Inflammatory macrophage treated with lipopolysaccharide for 1 hour (primary cell): Measurements from ENCODE around the gene ERC2.

Source experiments
- DNase-seq, 2 donors: peaks; one replicate each; pipeline ENCODE4 v3.0.0-alpha.2; 2020 to 2022

Gene ERC2

GRCh38 chr3:55655544-55655943, 812.7 kb downstream of the ERC2 start:
- DNase-seq = no peak

- DNase-seq = no peak
Observed at GRCh38 chr3:55654123-55654760, 814.0 kb downstream of the ERC2 start.

- no peak for DNase-seq
Observed at GRCh38 chr3:55651011-55651410, 817.3 kb downstream of the ERC2 start.

GRCh38 chr3:55650011-55650410, 818.3 kb downstream of the ERC2 start:
- no peak for DNase-seq

- DNase-seq = no peak
Observed at GRCh38 chr3:55649554-55649953, 818.7 kb downstream of the ERC2 start.

- no peak for DNase-seq
Observed at GRCh38 chr3:55648591-55649318, 819.5 kb downstream of the ERC2 start.

GRCh38 chr3:55647670-55648069, 820.6 kb downstream of the ERC2 start:
- no peak for DNase-seq

- DNase-seq = no peak
Observed at GRCh38 chr3:55647063-55647462, 821.2 kb downstream of the ERC2 start.

- no peak for DNase-seq
Observed at GRCh38 chr3:55646121-55646520, 822.1 kb downstream of the ERC2 start.

- DNase-seq = no peak
Observed at GRCh38 chr3:55645422-55645821, 822.8 kb downstream of the ERC2 start.

- no peak for DNase-seq
Observed at GRCh38 chr3:55643283-55643682, 825.0 kb downstream of the ERC2 start.

GRCh38 chr3:55641964-55642363, 826.3 kb downstream of the ERC2 start:
- no peak for DNase-seq

GRCh38 chr3:55639896-55640765, 828.1 kb downstream of the ERC2 start:
- DNase-seq = no peak

GRCh38 chr3:55639143-55639542, 829.1 kb downstream of the ERC2 start:
- no peak for DNase-seq

- DNase-seq = no peak
Observed at GRCh38 chr3:55637906-55638638, 830.2 kb downstream of the ERC2 start.

- no peak for DNase-seq
Observed at GRCh38 chr3:55636300-55637195, 831.7 kb downstream of the ERC2 start.

GRCh38 chr3:55634345-55634744, 833.9 kb downstream of the ERC2 start:
- DNase-seq = no peak

GRCh38 chr3:55633333-55633732, 834.9 kb downstream of the ERC2 start:
- no peak for DNase-seq

GRCh38 chr3:55631766-55632331, 836.4 kb downstream of the ERC2 start:
- no peak for DNase-seq

GRCh38 chr3:55630921-55631299, 837.4 kb downstream of the ERC2 start:
- DNase-seq = no peak

- DNase-seq = no peak
Observed at GRCh38 chr3:55630280-55630920, 837.9 kb downstream of the ERC2 start.
